ENCODE results near the gene GNA15. TPM values are rescaled to one million over a fixed set of nuclear protein-coding genes. Genes with fewer than 3 reads are reported as not detected.

GNA15 gene
- total and polyA plus RNA-seq, 10 donors: 3.8 to 24.9 (median 12.5) TPM

GRCh38 chr19:3193256-3194105 lies 57.6 kb downstream of the GNA15 start:
- TF ChIP-seq CTCF (IDR thresholded peaks at IDR 0.05 in 8 of 11, conservative IDR thresholded peaks at IDR 0.05 in 3 of 11): no peak
- no peak for TF ChIP-seq POLR2A (IDR thresholded peaks at IDR 0.05)
- TF ChIP-seq POLR2AphosphoS5 (IDR thresholded peaks at IDR 0.05): peak in 1 of 3 donors; percentile 23
- H3K36me3 ChIP-seq: peaks cover 0 to 97% (median 33%) of the 10 kb centered on the region in 6 donors
- WGBS, 5 donors: 48 to 75% (median 65%) methylated on average over 27 to 40 of the region's 40 CpGs
- peaks cover 11 to 53% (median 21%) of the 10 kb centered on the region in 6 donors for H3K4me1 ChIP-seq
- H3K4me3 ChIP-seq: no peak overlapping the region
- H3K9me3 ChIP-seq: no peaks in the 10 kb centered on the region
- H3K27me3 ChIP-seq (replicated peaks in 1 of 7): no peaks in the 10 kb centered on the region
- intact Hi-C loops (cut with DNase I; ENCODE audit: low total_unique reads): no loop called here
- DNase-seq: peak; percentile 70
- H3K27ac ChIP-seq: no peak overlapping the region

DNA sequence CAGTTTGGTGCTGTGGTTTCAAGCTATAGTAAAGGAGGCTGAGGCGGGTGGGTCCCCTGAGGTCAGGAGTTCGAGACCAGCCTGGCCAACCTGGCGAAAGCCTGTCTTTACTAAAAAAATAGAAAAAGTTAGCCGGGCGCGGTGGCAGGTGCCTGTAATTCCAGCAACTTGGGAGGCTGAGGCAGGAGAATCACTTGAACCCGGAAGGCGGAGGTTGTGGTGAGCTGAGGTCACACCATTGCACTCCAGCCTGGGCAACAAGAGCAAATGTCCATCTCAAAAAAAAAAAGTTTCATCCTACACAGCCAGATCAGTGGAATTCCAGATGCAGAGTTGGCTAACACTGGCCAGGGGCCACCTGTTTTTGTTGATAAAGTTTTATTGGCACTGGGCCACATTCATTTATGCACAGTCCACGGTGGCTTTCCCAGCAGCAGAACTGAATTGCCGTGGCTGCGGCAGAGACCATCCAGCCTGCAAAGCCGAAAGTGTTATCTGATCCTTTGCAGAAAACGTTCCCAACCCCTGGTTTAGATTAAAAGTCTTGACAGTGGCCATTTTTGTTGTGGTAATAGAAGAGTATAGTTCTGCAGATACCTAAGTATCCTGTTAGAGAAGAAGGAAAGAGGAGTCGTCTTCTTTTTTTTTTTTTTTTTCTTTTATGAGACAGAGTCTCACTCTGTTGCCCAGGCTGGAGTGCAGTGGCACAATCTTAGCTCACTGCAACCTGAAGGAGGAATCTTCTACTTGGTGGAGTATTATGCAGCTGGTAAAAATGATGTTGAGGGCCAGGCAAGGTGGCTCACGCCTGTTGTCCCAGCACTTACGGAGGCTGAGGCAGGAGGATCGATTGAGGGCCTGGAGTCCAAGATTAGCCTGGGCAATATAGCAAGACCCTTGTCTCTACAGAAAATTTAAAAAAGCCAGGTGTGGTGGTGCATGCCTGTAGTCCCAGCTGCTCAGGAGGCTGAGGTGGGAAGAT lies 58.6 kb downstream of the GNA15 start:
- TF ChIP-seq POLR2AphosphoS5 (IDR thresholded peaks at IDR 0.05): no peak
- no peak for TF ChIP-seq POLR2A (IDR thresholded peaks at IDR 0.05)
- no peak for TF ChIP-seq CTCF (IDR thresholded peaks at IDR 0.05 in 8 of 11, conservative IDR thresholded peaks at IDR 0.05 in 3 of 11)
- DNase-seq: no peak
- Histone ChIP-seq H3K4me1 (peaks cover 3 to 44% (median 12%) of the 10 kb centered on the region in 6 donors), H3K9me3 (no peaks in the 10 kb centered on the region), H3K4me3 (no peak overlapping the region), H3K27ac (no peak overlapping the region), H3K36me3 (peaks cover 0 to 97% (median 38%) of the 10 kb centered on the region in 6 donors), H3K27me3 (replicated peaks in 1 of 7) (no peaks in the 10 kb centered on the region)
- WGBS, 5 donors: 85 to 93% (median 87%) methylated on average over 17 of the region's 17 CpGs
- intact Hi-C loops (cut with DNase I; ENCODE audit: low total_unique reads): no loop called here

GRCh38 chr19:3196064-3196932 lies 60.5 kb downstream of the GNA15 start:
- Histone ChIP-seq H3K27me3 (replicated peaks in 1 of 7) (no peaks in the 10 kb centered on the region), H3K4me1 (peaks cover 0 to 25% (median 0%) of the 10 kb centered on the region in 6 donors), H3K9me3 (no peaks in the 10 kb centered on the region), H3K4me3 (no peak overlapping the region), H3K36me3 (peaks cover 0 to 99% (median 45%) of the 10 kb centered on the region in 6 donors), H3K27ac (no peak overlapping the region)
- intact Hi-C loops (cut with DNase I; ENCODE audit: low total_unique reads): no loop called here
- DNase-seq: no peak
- 92 to 95% (median 93%) methylated on average over 15 to 42 of the region's 42 CpGs for WGBS, 5 donors
- TF ChIP-seq POLR2A (IDR thresholded peaks at IDR 0.05): no peak

DNA sequence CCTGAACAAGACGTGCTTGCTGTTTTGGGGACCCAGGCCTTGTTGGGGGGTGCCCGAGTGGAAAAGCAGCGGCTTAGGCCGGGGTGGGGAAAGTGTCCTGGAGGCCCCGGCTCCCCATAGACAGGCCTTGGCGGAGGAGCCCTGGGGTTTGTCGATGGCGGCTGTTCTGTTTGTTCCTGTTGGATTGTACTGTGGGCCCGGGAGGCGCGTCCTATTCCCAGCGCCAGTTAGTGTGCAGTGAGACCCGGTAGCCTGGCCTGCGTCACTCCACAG lies 61.0 kb downstream of the GNA15 start:
- H3K36me3 ChIP-seq: peaks cover 0 to 100% (median 50%) of the 10 kb centered on the region in 6 donors
- no peak overlapping the region for H3K4me3 ChIP-seq
- peaks cover 0 to 19% (median 0%) of the 10 kb centered on the region in 6 donors for H3K4me1 ChIP-seq
- intact Hi-C loops (cut with DNase I; ENCODE audit: low total_unique reads): no loop called here
- 88 to 99% (median 98%) methylated on average over 8 to 14 of the region's 14 CpGs for WGBS, 5 donors
- no peaks in the 10 kb centered on the region for H3K27me3 ChIP-seq (replicated peaks in 1 of 7)
- no peak for DNase-seq
- no peak overlapping the region for H3K27ac ChIP-seq
- TF ChIP-seq POLR2A (IDR thresholded peaks at IDR 0.05): no peak
- TF ChIP-seq POLR2AphosphoS5 (IDR thresholded peaks at IDR 0.05): no peak
- no peak for TF ChIP-seq CTCF (IDR thresholded peaks at IDR 0.05 in 8 of 11, conservative IDR thresholded peaks at IDR 0.05 in 3 of 11)
- no peaks in the 10 kb centered on the region for H3K9me3 ChIP-seq

All from spleen (tissue), 11 donors.